GM23248 (cell line): ENCODE results near the gene TANGO6. TPM values are rescaled to one million over a fixed set of nuclear protein-coding genes. Genes with fewer than 3 reads are reported as not detected.

Experiments used
- DNase-seq: peaks from one replicate; pipeline ENCODE4 v3.0.0-alpha.2; 2015
- H2AFZ ChIP-seq: fragments of 200-600 bp; sonication (generic); 2 replicates; pipeline ENCODE4 v1.6.1; 2016; ENCODE audit warnings: antibody characterized with exemption
- H3F3A ChIP-seq: fragments of 200-600 bp; sonication (generic); 2 replicates; pipeline ENCODE4 v1.6.1; 2016; ENCODE audit warnings: mild to moderate bottlenecking, antibody characterized with exemption, mixed run types; ENCODE audit not compliant: insufficient read depth
- H3K27ac ChIP-seq: fragments of 200-600 bp; sonication (generic); 2 replicates; pipeline ENCODE4 v1.5.1; 2016; ENCODE audit warnings: mild to moderate bottlenecking
- H3K27me3 ChIP-seq: fragments of 200-600 bp; sonication (generic); replicated peaks from 2 replicates; pipeline ENCODE4 v1.6.1; 2016; ENCODE audit warnings: mild to moderate bottlenecking; ENCODE audit not compliant: insufficient read depth
- H3K36me3 ChIP-seq: fragments of 200-600 bp; sonication (generic); 2 replicates; pipeline ENCODE4 v1.6.1; 2016; ENCODE audit warnings: low read depth, mild to moderate bottlenecking
- H3K4me1 ChIP-seq: fragments of 200-600 bp; sonication (generic); 2 replicates; pipeline ENCODE4 v1.6.1; 2016; ENCODE audit warnings: mild to moderate bottlenecking; ENCODE audit not compliant: insufficient read depth
- H3K4me2 ChIP-seq: fragments of 200-600 bp; sonication (generic); one replicate; pipeline ENCODE4 v1.6.1; 2016; ENCODE audit warnings: mild to moderate bottlenecking; ENCODE audit not compliant: unreplicated experiment
- H3K4me3 ChIP-seq: fragments of 200-600 bp; sonication (generic); 2 replicates; pipeline ENCODE4 v1.5.1; 2016; ENCODE audit warnings: mild to moderate bottlenecking
- H3K79me2 ChIP-seq: fragments of 200-600 bp; sonication (generic); 2 replicates; pipeline ENCODE4 v1.6.1; 2016; ENCODE audit warnings: mild to moderate bottlenecking; ENCODE audit not compliant: insufficient read depth
- H3K9ac ChIP-seq: fragments of 200-600 bp; sonication (generic); 2 replicates; pipeline ENCODE4 v1.6.1; 2016; ENCODE audit warnings: mild to moderate bottlenecking
- H3K9me2 ChIP-seq: fragments of 200-600 bp; sonication (generic); 2 replicates; pipeline ENCODE4 v1.6.1; 2016; ENCODE audit warnings: mixed run types, mild to moderate bottlenecking, moderate library complexity; ENCODE audit not compliant: insufficient read depth
- H3K9me3 ChIP-seq: fragments of 200-600 bp; sonication (generic); one replicate; pipeline ENCODE4 v1.6.1; 2017; ENCODE audit warnings: low read depth
- H4K20me1 ChIP-seq: fragments of 200-600 bp; sonication (generic); 2 replicates; pipeline ENCODE4 v1.6.0; 2016; ENCODE audit not compliant: insufficient read depth
- EZH2 ChIP-seq: fragments of 200-600 bp; sonication (generic); IDR thresholded peaks from 2 replicates; pipeline ENCODE4 v1.6.1; 2018; ENCODE audit warnings: antibody characterized with exemption, mild to moderate bottlenecking; ENCODE audit not compliant: insufficient read depth, poor library complexity, severe bottlenecking
- EZH2phosphoT487 ChIP-seq: fragments of 200-600 bp; sonication (generic); IDR thresholded peaks from 2 replicates; pipeline ENCODE4 v1.6.1; 2018; ENCODE audit warnings: antibody characterized with exemption, moderate library complexity, mild to moderate bottlenecking, low read depth; ENCODE audit not compliant: insufficient read depth
- WGBS, 2 experiments: methylation state at CpG; one replicate each; pipeline ENCODE4 v1.1.6; 2015 to 2017; ENCODE audit warnings: low lambda C conversion rate in 2 of 2, low coverage in 1 of 2; ENCODE audit errors: missing lambda C conversion rate in 2 of 2; 5-methylcytosine and 5-hydroxymethylcytosine counted together
- in situ Hi-C: fragments of 300-500 bp; cut with MboI; formaldehyde crosslinking; loops from 2 replicates; pipeline ENCODE4 v1.15.0; 2020
- polyA plus RNA-seq: library from polyadenylated mRNA; unstranded; fragments of >200 nt; fragmentation: Nextera tagmentation; extraction: Ambion mirVana; gene quantifications from 2 replicates; pipeline ENCODE4 v1.2.1, GENCODE V29; 2016
- total RNA-seq: library from RNA; depleted of rRNA; stranded (reverse); fragments of >200 nt; shearing (Covaris generic); gene quantifications from 2 replicates; pipeline ENCODE4 v1.2.3, GENCODE V29; 2014

TANGO6 gene
- total and polyA plus RNA-seq, 2 experiments from 2014 or later = 7.8 to 12.8 TPM

- Histone ChIP-seq H4K20me1 (no peaks in the 10 kb centered on the region), H3K4me1 (peaks cover 13% of the 10 kb centered on the region), H3K79me2 (no peaks in the 10 kb centered on the region), H3K4me2 (no peak overlapping the region), H3K9me3 (no peaks in the 10 kb centered on the region), H3F3A (peaks cover 12% of the 10 kb centered on the region), H3K36me3 (no peaks in the 10 kb centered on the region), H3K4me3 (no peak overlapping the region), H3K27me3 (no peaks in the 10 kb centered on the region), H3K9me2 (no peaks in the 10 kb centered on the region), H3K27ac (no peak overlapping the region), H3K9ac (no peak overlapping the region), H2AFZ (no peak overlapping the region)
- TF ChIP-seq EZH2 (no peak), EZH2phosphoT487 (no peak)
- DNase-seq = no peak
- in situ Hi-C loops = no loop called here
Measured at GRCh38 chr16:69012906-69013305, 169.6 kb downstream of the TANGO6 start.

- Histone ChIP-seq H3K4me2 (no peak overlapping the region), H3K9me2 (no peaks in the 10 kb centered on the region), H2AFZ (no peak overlapping the region), H3K27me3 (no peaks in the 10 kb centered on the region), H3K79me2 (no peaks in the 10 kb centered on the region), H3K27ac (no peak overlapping the region), H3F3A (peaks cover 12% of the 10 kb centered on the region), H3K4me3 (no peak overlapping the region), H3K36me3 (no peaks in the 10 kb centered on the region), H4K20me1 (no peaks in the 10 kb centered on the region), H3K4me1 (peaks cover 13% of the 10 kb centered on the region), H3K9me3 (no peaks in the 10 kb centered on the region), H3K9ac (no peak overlapping the region)
- no peak for TF ChIP-seq EZH2
- no peak for TF ChIP-seq EZH2phosphoT487
- no peak for DNase-seq
- in situ Hi-C loops = no loop called here
Measured at GRCh38 chr16:69013991-69014390, 170.7 kb downstream of the TANGO6 start.

DNA sequence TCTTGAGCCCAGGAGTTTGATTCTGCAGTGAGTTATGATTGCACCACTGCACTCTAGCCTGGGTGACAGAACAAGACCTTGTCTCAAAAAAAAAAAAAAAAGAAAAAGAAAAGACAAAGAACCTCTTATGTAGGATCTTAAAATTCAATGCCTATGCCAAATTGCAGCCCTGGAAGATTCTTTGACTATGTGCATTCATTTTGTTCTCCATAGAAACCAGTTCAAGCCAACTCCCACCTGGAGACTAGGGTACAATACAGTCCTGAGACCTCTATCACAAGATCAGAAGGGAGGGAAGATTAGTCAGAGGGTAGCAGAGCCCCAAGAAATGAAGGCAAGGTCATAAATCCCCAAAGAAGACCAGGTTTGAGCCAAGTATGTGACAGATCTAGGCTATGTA, 171.5 kb downstream of the TANGO6 start:
- no peak overlapping the region for H3K9ac ChIP-seq
- DNase-seq = no peak
- TF ChIP-seq EZH2phosphoT487 (no peak), EZH2 (no peak)
- no peak overlapping the region for H3K4me2 ChIP-seq
- in situ Hi-C loops = no loop called here
- H3K4me3 ChIP-seq = no peak overlapping the region
- H3F3A ChIP-seq = peaks cover 12% of the 10 kb centered on the region
- H3K36me3 ChIP-seq = no peaks in the 10 kb centered on the region
- no peak overlapping the region for H3K27ac ChIP-seq
- H3K79me2 ChIP-seq = no peaks in the 10 kb centered on the region
- H3K4me1 ChIP-seq = peaks cover 13% of the 10 kb centered on the region
- no peaks in the 10 kb centered on the region for H3K9me2 ChIP-seq
- no peaks in the 10 kb centered on the region for H3K27me3 ChIP-seq
- no peak overlapping the region for H2AFZ ChIP-seq
- no peaks in the 10 kb centered on the region for H4K20me1 ChIP-seq
- H3K9me3 ChIP-seq = no peaks in the 10 kb centered on the region

DNA sequence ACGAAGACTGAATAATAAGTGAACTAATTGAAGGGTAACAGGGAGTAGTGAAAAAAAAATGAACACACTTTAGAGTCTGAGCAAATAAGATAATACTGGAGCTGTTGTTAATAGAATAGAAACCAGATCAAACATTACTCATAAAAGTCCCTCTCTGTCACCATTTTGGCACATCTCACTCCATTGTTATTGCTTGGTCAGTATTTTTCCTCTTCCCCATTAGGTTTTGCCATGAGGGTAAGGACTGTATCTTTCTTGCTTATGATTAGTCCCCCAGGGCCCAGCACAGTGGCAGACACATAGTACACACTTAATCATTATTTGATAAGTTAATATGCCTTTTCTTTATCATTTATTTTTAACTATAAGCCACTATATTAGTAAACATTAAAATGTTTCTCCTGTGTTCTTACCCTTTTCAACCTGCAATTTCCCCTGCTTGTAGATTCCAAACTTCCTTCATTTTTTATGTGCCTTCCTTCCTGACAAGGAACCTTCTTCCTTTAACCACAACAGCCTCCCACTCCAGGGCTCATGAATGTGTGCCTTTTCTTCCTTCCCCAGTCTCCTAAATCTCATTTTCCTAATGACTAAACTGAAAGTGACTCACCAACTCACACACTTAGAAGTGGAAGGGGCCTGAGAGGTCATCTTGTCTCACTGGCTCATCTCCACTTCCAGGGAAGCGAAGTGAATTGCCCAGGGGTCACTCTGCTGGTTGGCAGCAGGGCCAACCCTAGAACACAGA, 173.9 kb downstream of the TANGO6 start:
- WGBS, 2 experiments = 53 to 56% methylated on average over 2 of the region's 2 CpGs
- Histone ChIP-seq H3K9me2 (no peaks in the 10 kb centered on the region), H3K9me3 (no peaks in the 10 kb centered on the region), H3K79me2 (no peaks in the 10 kb centered on the region), H3K4me1 (peaks cover 13% of the 10 kb centered on the region), H4K20me1 (no peaks in the 10 kb centered on the region), H3K27me3 (no peaks in the 10 kb centered on the region), H3K4me3 (no peak overlapping the region), H3F3A (peaks cover 12% of the 10 kb centered on the region), H3K9ac (no peak overlapping the region), H2AFZ (no peak overlapping the region), H3K36me3 (no peaks in the 10 kb centered on the region), H3K4me2 (peak overlapping the region; percentile 22), H3K27ac (peak overlapping the region; percentile 30)
- in situ Hi-C loops = no loop called here
- peak; percentile 77 for DNase-seq
- TF ChIP-seq EZH2phosphoT487 = no peak

DNA sequence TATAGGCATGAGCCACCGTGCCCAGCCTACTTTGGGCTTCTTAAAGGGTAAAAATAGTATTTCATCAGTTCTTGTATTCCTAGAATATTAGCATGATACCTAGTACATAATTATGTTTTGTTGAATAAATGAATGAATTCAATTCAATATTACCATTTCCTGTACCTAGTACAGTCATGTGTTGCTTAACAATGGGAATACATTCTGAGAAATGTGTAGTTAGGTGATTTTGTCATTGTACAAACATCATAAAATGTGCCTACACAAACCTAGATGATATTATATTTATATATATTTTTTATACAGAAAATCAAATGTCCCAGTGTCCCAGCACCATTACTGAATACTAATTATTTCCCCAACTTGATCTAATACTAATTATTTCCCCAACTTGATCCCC, 176.5 kb downstream of the TANGO6 start:
- no peaks in the 10 kb centered on the region for H3K27me3 ChIP-seq
- no peaks in the 10 kb centered on the region for H4K20me1 ChIP-seq
- in situ Hi-C loops = no loop called here
- H3K27ac ChIP-seq = no peak overlapping the region
- peaks cover 13% of the 10 kb centered on the region for H3K4me1 ChIP-seq
- no peak overlapping the region for H3K4me2 ChIP-seq
- DNase-seq = no peak
- H2AFZ ChIP-seq = no peak overlapping the region
- H3F3A ChIP-seq = peaks cover 12% of the 10 kb centered on the region
- no peak overlapping the region for H3K4me3 ChIP-seq
- H3K9me2 ChIP-seq = no peaks in the 10 kb centered on the region
- H3K9ac ChIP-seq = no peak overlapping the region
- no peaks in the 10 kb centered on the region for H3K9me3 ChIP-seq
- no peak for TF ChIP-seq EZH2
- WGBS, 2 experiments = 98 to 100% methylated on average over 1 of the region's 1 CpG
- no peaks in the 10 kb centered on the region for H3K36me3 ChIP-seq
- H3K79me2 ChIP-seq = no peaks in the 10 kb centered on the region
